Activated CD4-positive, alpha-beta T cell treated with anti-CD3 and anti-CD28 coated beads, Interleukin-2, Interleukin-4, amounts not matched to agents 100 ng/mL and 50 ng/mL, durations not matched to agents 16 hours and 8 hours (primary cell): ENCODE measurements around the gene BEGAIN.

Experiments
- DNase-seq: peaks from one replicate; pipeline ENCODE4 v3.0.0-alpha.2; 2020; ENCODE audit warnings: low spot score

Gene BEGAIN

DNA sequence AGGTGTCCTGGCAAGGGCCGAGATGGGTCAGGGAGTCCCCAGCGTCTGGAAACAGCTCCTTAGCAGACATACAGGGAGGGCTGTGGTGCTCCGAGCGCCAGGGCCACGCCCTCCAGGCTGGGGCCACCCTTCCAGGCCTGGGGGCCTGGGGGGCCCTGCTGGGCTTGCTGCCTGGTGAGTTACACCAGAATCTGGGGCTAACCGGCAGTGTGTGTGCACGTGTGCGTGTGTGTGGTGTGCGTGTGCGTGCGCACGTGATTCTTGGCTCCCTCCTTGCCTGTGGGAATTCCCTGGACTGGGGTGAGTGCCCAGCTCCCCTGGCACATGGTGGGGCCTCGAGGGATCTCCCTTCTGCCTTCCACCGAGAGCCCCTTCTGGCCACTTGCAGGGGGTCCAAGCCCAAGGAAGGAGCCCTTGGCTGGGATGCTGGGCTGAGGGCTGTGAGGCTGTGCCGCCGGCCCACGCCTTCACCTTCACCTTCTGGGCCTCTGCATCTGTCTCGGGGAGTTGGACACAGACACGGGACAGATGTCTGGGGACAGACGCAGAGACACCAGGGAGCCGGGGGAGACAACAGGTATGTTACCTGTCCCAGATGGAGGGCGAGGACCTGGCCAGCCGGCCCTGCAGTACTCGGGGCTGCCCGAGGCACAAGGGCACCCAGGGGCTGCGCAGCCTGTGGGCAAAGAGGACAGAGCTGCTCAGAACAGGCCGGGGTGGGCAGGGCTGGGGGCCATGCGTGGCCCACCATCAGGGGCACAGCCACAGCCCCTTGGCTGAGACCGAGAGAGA lies 37.2 kb downstream of the BEGAIN start:
- no peak for DNase-seq

DNA sequence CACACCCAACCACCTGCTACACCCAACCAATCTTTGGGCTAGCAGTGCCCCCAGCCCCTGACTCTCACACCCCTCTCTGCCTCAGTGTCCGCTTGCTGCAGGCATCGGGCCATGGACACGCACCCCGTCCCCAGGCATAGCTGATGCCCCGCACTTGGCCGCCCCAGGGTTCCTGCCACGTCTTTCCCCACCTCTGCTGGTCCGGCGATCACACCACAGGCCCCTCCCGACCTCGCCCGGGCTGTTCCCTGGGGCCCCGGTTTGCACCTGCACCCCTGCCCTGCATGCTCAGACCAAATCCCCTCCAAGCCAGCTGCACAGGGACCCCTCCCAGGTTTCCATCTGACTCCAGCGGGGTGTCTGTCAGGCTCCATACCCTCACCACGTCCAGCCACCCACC lies 38.3 kb downstream of the BEGAIN start:
- DNase-seq: no peak

DNA sequence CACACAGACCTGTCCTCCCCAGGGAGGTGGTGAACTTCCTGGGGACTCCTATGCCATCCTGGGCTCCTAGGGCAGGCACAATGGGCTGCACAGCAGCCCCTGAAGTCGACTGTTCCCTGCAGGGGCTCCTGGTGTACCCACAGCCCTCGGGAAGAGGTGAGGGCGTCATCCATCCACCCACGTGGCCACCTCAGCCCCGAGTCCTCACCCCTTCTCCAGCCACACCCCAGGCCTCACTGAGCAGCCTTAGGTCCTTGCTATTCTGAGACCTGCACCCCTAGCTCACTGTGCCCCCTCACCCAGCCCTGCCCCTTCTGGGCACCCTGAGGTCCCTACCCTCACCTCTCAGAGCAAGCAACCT lies 38.9 kb downstream of the BEGAIN start:
- DNase-seq: no peak

DNA sequence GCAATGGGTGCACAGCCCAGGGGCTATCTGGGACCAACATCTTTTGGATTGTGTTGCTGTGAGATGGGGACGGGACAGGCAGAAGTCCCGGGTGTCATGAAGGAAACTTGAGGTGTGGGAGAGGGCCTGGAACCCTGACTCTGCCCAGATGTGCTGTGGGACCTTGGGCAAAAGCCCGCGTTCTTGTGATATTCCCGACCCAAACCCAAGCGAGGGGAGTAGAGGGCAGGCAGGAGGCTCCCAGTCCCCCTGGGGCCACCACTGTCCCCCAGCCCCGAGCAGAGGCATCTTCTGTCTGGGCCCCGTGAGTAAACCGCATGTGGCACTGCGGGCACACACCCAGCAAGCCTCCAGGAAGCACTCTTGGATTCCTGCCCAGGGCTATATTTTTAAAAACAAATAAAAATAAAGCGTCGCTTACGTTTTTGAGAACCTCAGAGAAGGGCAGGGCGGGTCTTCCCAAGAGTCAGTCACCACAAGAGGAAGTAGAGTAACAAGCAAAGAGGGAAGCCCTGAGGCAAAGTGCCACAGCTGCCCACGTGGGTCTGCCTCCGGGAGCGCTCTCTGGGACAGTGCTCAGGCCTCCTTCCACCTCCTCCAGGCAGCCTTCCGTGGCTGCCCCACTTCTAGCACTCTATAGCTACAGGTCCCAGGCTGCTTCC lies 39.5 kb downstream of the BEGAIN start:
- no peak for DNase-seq

DNA sequence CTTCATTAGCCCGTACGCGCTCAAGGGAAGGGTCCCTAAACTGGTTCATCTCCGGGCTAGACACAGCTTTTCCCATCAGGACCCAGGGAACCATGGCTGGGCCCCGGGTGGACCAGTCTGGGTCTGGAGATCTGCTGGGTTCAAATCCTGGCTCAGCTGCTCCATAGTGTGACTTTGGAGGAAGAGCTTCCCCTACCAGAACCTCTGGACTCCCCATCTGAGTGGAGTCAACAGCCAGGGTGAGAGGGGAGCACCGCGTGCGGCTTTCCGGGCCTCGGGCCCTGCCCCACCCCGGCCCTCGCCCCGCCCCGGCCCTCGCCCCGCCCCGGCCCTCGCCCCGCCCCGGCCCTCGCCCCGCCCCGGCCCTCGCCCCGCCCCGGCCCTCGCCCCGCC lies 41.2 kb downstream of the BEGAIN start:
- DNase-seq: no peak

DNA sequence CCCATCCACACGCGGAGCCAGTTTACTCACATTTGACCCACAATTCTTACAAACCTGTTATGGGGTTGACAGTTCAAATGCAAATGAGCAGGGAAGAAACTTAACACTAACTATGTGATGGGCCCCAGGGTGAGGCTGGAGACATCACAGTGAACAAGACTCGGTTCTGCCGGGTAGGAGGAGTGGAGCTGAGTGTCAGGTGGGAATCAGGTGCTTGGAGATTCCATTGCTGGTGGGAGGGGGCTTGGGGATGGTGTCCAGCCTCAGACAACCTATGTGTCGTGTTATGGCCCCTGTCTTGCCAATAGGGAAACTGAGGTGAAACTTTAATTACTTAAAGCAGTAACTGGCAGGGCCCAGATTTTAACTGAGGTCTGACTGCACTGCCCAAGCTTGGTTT lies 41.9 kb downstream of the BEGAIN start:
- DNase-seq: no peak

DNA sequence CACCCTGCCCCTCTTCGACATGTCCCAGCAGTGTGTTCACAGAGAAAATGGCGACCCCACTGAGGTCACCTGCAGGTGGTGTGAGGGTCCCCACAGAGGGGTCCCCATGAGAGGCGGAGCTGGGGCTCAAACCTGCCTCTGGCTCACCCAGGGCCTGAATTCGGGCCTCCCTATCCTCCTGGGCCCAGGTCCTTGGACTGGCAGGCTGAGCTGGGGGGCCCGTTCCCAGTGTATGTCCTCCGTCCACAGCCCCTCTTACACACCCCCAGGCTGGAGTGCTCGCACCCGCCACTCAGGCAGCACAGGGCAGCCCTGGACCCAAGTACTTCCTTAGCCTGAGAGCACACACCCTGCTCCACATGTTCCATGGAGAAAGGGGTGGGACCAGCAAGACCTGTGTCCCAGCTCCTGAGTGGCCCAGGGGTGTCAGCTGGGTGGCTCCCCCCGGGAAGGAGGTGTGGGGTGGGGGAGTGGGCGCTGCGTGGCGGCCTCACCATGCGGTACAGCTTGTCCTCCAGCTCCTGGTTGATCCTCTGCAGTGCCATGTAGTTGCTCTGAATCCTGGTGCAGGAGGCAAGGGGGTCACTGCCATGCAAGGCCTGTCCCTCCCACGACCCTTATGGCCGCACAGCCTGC lies 42.6 kb downstream of the BEGAIN start:
- no peak for DNase-seq

DNA sequence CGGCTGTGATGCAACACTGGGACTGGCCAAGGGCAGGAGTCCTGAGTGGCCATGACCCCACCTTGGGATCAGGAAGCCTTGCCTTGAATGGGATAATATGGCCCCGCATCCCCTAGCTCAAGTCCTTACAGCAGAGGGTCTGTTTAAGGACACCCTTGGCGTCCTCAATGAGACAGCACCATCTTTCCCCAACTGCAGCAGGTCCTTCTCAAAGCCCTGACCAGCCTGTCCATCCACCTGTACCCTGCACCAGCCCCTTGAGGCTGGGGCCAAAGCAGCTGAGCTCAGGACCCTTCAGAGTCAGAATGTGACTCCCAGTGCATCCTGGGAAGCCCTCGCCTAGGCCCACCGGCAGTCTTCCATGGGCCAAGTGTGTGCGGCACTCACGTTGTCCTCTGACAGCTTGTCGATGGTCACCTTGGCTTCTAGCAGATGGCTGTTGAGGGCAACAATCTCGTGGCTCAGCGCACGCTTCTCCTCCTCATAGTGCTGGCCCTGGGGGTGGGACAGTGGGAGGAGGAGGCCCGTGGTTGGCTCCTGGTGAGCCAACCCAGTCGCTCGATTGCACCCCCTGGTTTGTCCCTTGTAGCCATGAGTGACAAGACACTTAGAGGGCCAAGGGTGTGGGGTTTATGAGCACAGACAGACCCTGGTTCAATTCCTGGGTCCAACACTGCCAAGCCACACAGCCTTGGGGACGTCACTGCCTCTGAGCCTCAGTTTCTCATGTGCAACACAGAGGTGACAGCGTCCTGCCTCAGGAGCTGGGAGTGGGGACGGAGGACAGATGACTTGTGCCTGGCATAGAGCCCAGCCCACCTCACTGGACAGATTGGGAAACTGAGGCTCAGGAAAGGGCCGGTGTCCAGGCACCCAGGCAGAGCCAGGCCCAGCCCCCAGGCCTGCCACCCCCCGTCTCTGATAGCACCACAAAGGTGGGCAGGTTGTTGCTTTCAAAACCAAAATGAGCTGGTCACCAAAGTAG lies 43.5 kb downstream of the BEGAIN start:
- no peak for DNase-seq

DNA sequence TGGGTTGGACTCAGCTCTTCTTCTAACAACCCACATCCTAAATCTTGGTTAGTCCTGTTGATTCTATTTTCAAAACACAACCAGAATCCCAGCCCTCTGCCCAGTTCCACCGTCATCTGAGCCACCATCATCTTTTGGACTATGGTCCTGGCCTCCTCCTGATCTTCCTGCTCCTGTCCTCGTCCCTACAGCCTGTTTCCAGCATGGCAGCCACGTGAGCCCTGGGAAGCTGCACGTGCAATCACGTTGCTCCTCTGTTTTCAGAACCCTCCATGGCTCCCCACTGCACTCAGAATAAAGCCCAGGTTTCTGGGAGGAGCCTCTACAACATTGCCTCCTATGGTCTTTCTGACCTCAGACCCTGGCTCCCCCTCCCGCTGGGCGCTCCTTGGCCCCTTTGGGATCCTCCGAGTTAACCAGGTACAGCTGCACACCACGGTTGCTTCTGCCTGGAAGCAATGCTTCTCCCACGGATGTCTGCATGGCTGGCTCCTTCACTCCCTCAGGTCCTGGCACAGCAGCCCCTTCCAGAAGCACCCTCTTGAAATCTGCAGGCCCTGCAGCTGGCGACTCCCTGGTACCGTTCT lies 44.5 kb downstream of the BEGAIN start:
- DNase-seq: no peak

DNA sequence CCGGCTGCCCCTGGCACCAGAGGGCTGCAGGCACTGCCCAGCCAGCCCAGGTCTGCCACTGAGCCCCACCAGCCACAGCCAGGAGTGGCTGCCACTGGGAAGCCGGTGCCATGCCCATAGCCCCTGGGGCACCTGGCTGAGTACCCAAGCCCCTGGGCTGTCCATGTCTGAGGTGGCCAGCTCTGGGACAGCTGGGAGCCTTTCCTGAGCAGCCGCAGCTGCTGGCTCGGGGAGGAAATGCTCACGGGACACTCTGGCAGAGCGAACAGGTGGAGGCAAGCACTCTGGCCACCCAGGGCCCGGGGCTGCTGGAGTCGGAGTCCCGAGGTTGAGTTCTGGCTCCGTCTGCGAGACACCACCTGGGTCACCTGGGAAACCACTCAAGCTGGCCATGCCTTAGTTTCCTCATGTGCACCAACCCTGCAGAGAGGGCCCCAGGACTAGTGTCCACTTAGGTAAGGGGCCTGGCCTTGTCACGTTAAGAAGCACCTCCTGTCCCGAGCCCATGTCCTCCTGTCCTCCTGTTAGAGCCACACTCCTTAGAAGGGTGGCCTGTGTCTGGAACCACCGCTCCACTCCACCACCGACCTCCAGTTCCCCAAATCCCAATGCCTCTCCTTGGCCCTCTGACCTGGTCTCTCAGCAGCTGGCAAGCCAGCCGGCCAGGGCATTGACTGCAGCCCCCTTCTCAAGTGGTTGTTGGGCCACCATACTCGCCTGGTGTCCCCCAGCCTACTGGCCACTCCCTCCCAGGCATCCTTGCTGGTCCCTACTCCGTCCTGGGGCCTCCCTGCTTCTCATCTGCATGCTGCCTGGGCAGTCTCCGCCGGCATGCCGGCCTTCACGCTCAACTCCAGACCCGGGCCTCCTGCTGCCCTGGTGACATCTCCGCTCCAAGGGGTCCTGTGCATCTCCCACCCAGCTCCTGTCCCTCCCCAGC lies 45.3 kb downstream of the BEGAIN start:
- DNase-seq: no peak

DNA sequence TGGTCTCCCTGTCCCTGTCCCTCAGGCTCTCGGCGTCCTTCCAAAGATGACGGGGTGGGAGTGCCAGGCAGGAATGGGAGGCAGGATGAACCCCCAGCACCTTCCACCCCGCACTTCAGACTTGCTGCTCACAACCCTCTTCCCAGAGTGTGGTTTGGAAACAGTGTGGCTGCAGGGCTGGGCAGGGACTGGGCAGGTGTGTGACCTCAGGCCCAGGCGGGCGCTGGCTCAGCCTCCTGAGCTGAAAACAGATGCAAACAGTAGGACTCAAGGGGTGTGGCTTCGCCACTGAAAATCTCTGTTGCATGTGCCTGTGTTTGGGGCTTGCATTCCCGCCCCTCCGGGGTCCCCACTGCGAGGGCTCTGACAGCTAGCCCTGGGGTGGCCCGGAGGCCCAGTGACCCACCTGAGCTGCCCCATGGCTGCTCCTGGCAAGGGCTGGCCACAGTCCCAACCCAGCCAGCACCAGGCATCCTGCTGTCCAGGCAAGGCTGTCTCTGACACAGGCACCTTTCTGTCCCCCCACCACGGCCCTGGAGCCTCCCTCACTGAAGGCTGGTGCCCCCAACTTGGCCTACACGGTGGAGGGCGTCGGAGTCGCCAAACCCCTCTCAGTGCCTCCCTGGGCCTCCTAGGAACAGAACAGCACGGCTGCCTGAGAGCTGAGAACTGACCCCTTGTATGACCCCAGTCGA lies 46.1 kb downstream of the BEGAIN start:
- DNase-seq: no peak

DNA sequence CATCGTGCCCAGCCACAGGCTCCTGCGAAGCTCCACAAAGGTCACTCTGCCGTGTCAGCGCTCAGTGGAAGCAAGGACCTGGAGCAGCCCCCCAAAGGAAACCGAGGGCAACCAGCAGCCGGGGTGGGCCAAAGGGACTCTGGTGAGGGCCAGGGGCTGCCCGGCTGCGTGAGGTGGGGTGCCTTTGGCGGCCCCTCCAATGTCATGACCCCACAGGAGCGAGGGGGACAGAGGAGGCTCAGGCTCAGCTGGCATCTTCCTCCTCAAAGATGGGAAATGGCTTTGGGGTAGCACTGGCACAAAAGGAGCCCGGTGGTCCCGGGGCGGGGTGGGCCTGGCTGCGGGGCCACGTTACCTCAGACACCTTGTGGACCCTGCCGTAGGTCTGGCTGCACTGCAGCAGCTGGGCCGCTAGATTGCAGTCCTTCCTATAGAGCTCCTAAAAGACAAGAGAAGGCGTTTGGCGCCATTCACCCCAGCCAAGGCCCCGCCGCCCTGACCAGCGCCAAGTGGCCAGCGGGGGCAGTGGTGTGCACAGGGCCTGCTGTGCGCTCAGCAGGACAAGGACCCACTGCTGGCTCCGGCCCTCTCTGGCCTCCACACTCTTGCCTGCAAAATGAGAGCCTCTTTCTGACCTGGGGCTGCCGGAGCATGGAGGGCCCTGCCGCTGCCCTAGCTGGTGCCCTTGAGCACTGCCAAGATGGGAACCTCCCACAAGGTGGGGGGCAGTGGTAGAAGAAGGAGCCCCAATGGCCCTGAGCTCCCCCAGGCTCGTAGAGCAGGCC lies 46.9 kb downstream of the BEGAIN start:
- no peak for DNase-seq

DNA sequence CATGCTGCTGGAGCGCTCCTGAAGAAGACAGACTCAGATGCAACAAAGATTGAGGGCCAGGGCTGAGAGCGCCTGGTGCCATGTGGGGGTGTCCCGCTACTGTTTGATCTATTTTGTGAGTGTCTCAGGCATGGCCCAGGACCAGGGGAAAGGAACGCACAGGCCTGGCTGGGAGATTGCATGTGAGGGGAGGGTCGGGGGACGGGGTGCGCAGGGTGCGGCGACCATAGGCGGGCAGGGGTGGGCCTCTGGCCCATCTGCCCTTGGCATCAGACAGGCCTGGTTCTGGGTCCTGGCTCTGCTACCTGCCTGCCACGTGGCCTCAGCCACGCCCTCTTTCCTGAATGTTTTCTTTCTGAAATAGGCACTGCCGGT lies 47.5 kb downstream of the BEGAIN start:
- no peak for DNase-seq

DNA sequence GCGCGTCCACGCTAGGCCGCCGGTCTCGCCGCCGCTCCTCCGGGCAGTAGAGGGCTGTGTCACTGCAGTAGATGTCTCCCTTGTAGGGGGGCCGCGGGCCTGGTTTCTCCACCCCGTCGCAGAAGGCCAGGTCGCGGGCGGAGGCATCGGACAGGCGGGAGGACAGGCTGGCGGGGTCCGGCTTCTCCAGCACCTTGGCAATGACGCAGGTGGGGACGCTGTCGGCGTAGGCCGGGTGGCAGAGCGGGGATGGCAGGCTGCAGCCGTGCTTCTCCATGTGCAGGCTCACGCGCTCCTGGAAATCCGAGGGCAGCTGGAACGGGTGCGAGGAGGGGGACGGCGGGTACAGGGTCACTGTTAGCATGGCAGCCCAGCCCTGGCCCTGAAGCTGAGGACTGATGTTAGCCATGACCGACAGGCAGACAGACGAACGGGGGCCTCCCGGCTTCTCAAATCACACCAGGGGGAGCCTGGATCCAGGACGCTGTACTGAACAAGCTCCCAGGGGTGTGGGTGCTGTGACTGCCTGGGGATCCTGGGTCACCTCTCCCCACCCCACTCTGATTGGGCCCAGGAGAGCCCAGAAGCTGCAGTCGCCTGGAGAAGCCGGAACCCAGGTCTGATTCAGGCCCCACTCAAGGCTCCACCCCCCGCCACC lies 48.1 kb downstream of the BEGAIN start:
- DNase-seq: no peak

DNA sequence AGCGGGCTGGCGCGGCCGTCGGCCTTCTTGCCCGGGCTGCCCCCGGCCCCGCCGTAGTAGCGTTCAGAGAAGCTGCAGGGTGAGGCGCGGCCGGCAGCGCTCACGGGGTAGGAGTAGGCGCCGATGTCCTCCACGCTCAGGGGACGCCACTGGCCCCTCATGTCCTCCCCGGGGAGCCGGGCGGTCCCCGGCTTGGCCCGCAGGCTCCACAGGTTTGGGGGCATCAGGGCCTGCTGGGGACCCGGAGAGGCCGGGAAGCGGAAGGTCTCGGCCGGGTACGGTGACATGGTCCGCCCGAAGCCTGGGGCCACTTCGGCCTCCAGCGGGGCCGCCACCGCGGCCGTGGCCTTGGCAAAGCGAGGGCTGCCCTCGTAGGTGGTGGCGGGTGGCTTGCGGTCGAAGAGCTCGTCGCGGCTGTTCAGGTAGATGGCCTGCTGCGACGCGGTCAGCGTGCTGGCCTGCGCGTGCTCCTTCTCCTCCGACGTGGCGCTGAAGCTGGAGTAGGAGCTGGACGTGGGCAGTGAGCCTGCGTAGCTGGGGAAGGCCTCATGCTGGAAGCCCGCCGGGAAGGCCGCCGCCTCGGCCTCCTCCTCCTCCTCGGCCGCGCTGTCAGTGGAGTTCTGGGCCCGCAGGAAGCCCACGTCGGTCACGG lies 48.7 kb downstream of the BEGAIN start:
- no peak for DNase-seq

DNA sequence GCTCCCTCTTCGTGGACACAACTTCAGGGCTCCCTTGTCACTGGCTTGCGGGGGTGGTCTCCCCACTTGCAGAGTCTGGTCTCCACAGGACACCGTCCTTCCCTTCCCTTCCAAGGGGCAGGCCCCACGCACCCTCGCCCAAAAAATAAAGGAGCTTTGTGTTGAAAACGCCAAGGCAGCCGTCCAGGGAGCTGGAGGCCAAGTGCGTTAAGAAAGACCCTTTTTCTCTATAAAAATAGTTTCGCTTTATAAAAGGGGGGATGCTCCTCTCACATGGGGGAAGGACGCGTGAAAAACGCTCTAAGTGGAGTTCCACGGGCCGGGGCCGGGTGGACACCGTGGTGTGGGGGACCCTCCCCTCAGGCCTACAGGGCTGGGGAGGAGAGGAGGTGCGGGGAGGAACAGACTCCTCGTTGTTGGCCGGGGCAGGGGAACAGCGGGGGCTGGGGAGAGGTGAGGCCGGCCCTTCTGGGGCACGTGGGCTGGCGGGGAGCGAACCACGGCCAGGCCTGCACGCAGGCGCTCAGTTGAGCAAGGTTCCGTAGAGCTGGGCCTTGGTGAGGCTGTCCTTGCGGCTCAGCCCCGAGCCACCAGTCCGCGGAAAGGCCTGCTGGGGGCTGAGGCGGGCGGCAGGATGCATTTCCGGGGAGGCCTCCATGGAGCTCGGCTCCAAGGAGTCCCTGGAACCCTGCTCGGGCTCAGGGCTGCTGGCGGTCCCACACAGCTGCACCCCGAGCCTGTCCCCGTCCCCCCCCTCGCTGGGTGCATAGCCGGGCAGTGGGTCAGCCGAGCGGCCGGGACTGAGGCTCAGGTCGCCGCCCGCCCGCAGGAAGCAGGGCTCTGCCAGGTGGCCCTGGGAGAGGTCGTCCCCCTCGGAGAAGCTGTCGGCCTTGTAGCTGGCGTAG lies 49.5 kb downstream of the BEGAIN start:
- no peak for DNase-seq
